Hepatocyte (in vitro differentiated cells): ENCODE results near the gene ATOH8.

Experiments used
- CTCF ChIP-seq: fragments of 200-600 bp; sonication (generic); IDR thresholded peaks from 2 replicates; pipeline ENCODE4 v1.5.1; 2016; ENCODE audit warnings: antibody characterized with exemption, mild to moderate bottlenecking; ENCODE audit not compliant: poor library complexity
- EZH2phosphoT487 ChIP-seq: fragments of 200-600 bp; sonication (generic); IDR thresholded peaks from one replicate; pipeline ENCODE4 v1.6.1; 2018; ENCODE audit warnings: antibody characterized with exemption, mild to moderate bottlenecking, low read depth, moderate library complexity; ENCODE audit not compliant: unreplicated experiment, severe bottlenecking

GRCh38 chr2:85813211-85813981, 59.6 kb downstream of the ATOH8 start:
- TF ChIP-seq CTCF = no peak
- no peak for TF ChIP-seq EZH2phosphoT487
